ENCODE measurements around the gene JAGN1.
"Not testable (repeated sequence)": the region's sequence is repeated elsewhere in the genome, so short reads cannot be mapped to it uniquely, and the experiment has no call there.

The JAGN1 gene

DNA sequence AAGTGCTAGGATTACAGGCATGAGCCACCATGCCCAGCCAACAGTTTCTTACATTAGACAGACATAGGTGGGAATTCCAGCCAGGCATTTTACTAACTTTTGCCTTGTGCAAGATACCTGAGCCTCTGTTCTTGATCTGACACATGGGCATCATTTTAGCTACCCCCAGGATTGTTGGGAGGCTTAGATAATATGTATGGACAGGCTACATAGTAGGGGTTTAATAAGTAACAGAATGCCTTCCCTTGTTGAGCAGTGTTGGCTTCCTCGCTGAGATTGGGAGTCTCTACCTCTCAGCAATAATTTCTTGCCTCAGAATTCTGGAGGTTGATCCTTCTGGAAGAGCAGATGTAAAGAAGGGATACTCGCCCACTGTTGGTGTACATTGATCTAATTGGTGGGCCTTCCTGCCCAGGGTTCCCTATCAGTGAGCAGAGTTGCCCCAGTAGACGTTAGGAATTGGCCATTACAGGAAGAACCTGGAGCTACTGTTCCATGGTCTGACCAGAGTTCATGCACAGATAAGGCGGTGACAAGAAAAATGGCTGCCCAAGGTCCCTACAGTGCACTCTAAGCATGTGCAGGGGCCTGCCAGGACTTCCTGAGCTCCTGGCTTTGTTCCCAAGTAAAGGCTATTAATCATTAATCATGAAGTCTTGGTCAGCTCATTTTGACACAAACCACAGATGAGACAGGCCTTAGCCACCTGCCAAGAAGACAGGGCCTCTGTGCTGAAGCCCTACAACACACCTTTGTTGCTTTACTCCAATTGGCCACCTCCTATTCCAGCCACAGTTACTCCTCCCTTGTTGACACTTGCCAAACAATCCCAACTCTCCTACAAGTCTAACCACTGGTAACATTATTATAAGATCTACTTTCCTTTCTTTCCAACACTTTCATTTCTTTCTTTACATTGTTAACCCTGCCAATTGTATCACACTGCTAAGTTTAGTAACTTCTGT is 7.3 kb downstream of the JAGN1 start:
- Mint-ChIP-seq H3K36me3 (ENCODE audit: low read depth) (peaks cover 15% of the 10 kb centered on the region), H3K27me3 (no peaks in the 10 kb centered on the region), H3K27ac (peak overlapping the region; percentile 18), H3K4me1 (ENCODE audit: low read depth) (peaks cover 33% of the 10 kb centered on the region), H3K4me3 (no peak overlapping the region), H3K9me3 (no peaks in the 10 kb centered on the region)
- intact Hi-C loops (cut with micrococcal nuclease), result no loop called here

DNA sequence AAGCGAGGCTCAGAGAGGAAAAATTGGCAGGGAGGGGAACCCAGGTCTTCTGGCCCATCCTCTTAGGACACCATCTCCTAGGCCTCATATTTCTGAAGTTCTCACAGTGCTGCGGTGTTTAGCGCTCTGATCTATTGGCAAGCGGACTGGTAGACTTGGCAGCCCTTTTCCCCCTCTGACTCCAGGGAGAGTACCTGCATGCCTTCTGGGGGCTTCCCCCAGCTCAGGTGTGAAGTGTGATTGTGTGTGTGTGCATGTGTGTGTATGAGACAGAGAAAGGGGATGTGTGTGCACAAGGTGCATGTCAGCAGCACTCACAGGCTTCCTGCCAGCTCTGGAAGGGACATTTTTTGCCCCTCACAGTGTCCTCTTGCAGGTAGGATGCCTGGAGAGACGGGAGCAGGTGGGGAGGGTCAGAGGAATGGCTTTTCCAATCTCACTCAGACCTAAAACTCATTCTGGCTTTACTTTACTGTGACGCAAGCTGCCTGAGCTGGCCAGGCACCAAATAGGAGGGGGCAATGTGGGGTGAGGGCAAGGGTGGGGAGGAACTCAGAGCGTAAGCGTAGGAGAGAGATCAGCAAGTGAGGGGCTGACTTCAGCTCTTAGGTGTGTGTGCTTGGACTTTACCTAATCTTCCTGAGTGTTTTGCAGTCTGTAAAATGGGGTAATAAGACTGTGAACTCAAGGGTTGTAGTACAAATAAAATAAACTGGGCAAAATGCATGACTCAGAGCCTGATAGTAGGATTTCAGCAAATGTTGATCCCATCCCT is 8.2 kb downstream of the JAGN1 start:
- Mint-ChIP-seq H3K4me3 (no peak overlapping the region), H3K27ac (peak overlapping the region; percentile 52), H3K27me3 (no peaks in the 10 kb centered on the region), H3K4me1 (ENCODE audit: low read depth) (peaks cover 37% of the 10 kb centered on the region), H3K9me3 (no peaks in the 10 kb centered on the region), H3K36me3 (ENCODE audit: low read depth) (peaks cover 8% of the 10 kb centered on the region)
- intact Hi-C loops (cut with micrococcal nuclease), result no loop called here

DNA sequence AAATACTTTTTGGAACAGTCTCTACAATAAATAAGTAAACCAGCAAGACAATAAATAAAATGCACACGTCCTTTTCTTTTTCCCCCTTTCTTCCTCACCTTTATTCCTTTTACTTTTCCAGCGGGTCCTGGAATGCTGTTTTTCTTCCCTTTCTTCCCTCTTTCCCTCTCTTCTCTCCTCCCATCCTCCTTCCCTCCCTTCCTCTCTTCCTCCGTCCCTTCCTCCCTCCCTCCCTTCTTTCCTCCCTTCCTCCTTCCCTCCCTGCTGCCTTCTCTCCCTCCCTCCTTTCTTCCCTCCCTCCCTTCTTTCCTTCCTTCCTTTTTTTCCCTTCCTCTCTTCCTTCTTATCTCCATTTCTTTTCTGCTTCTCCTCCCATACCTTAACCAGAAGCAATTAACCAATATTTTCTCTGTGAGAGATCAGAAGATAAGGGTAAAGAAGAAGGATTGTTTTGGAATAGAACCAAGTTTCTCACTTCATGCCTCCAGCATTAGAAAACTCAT is 8.9 kb downstream of the JAGN1 start:
- Mint-ChIP-seq H3K36me3 (ENCODE audit: low read depth) (peaks cover 8% of the 10 kb centered on the region), H3K27me3 (no peaks in the 10 kb centered on the region), H3K4me3 (no peak overlapping the region), H3K9me3 (no peaks in the 10 kb centered on the region), H3K27ac (peak overlapping the region; percentile 52), H3K4me1 (ENCODE audit: low read depth) (peaks cover 40% of the 10 kb centered on the region)
- intact Hi-C loops (cut with micrococcal nuclease), result no loop called here

DNA sequence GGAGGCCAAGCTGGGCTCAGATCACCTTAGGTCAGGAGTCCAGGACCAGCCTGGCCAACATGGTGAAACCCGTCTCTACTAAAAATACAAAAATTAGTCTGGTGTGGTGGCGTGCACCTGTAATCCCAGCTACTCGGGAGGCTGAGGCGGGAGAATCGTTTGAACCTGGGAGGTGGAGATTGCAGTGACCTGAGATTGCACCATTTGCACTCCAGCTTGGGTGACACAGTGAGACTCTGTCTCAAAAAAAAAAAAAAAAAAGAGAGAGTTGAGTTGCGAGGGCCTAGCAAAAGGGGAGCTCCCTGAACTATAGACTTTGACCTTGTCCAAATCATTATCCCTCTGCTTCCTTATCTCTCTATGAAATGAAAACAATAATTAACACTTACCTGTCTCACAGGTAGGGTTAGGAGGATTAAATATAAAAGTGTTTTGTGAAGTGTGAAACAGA is 10.6 kb downstream of the JAGN1 start:
- intact Hi-C loops (cut with micrococcal nuclease); H3K4me3 Mint-ChIP-seq; H3K27ac Mint-ChIP-seq; H3K27me3 Mint-ChIP-seq; H3K36me3 Mint-ChIP-seq (ENCODE audit: low read depth); H3K9me3 Mint-ChIP-seq: not testable (repeated sequence)
- peaks cover 40% of the 10 kb centered on the region for H3K4me1 Mint-ChIP-seq (ENCODE audit: low read depth)

GRCh38 chr3:9901967-9902366 is 11.6 kb downstream of the JAGN1 start:
- Mint-ChIP-seq H3K9me3 (no peaks in the 10 kb centered on the region), H3K4me1 (ENCODE audit: low read depth) (peaks cover 40% of the 10 kb centered on the region), H3K36me3 (ENCODE audit: low read depth) (no peaks in the 10 kb centered on the region), H3K27ac (peak overlapping the region; percentile 16), H3K27me3 (no peaks in the 10 kb centered on the region), H3K4me3 (no peak overlapping the region)
- intact Hi-C loops (cut with micrococcal nuclease), result no loop called here

DNA sequence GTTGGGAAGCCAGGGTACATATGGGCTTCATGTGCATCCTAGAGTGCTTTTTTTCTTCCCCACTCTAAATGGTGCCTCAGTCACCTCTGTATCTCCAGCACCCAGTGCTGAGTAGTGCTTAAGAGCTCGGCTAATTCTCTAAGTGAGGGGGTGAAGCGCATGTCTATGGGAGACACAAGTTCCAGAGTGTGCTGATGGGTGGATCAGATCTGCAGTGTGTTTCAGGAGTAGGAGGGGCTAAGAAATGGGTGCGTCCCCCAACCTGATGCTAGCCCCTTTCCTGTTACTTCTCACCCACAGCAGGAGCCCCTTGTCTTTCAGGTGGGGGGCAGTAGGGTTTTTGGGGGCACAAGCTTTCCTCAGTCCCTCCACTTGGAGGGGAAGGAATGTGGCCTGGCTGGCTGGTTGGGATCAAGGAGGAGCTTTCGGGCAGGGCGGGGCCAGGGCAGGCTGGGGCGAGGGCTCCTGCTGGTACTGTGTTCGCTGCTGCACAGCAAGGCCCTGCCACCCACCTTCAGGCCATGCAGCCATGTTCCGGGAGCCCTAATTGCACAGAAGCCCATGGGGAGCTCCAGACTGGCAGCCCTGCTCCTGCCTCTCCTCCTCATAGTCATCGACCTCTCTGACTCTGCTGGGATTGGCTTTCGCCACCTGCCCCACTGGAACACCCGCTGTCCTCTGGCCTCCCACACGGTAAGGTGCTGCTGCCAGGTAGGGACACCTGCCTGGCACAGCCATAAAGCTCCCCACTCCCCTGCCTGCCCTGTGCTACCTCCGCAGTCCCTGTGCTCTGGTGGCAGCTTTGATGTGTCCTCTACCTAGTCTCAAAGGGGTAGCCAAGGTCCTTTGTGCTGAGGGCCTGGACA is 12.2 kb downstream of the JAGN1 start, which contains the start of gene IL17RE:
Gene IL17RE, plus strand, starts transcription at position 477 of the 866 bp plus-strand sequence. Its CDS starts 85 bp downstream, at position 562.
- intact Hi-C loops (cut with micrococcal nuclease), result no loop called here
- no peak within 1 kb of the TSS for H3K4me3 Mint-ChIP-seq
- no peaks in the 10 kb centered on the region for H3K9me3 Mint-ChIP-seq
- no peaks in the 10 kb centered on the region for H3K36me3 Mint-ChIP-seq (ENCODE audit: low read depth)
- H3K27me3 Mint-ChIP-seq, result no peaks in the 10 kb centered on the region
- H3K27ac Mint-ChIP-seq, result peak within 1 kb of the TSS; percentile 26
- H3K4me1 Mint-ChIP-seq (ENCODE audit: low read depth), result peaks cover 40% of the 10 kb centered on the region

DNA sequence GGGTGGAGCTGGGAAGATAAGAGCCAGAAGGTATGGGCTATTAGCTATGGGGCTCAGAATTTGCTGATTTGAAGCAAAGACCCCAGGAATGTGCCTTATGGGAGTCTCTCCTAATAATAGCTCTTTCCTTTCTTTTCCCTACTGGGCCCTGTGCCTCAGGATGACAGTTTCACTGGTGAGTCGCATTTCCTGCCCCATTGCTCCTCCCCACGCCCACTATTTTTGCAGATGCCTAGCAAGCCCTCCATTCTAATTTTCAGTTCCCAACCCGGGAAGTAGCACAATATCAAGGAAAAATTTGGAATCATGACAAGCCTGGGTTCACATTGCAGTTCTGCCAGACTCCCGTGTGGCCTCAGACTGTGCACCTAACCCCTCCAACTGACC is 12.8 kb downstream of the JAGN1 start:
- Mint-ChIP-seq H3K27ac (peak overlapping the region; percentile 26), H3K36me3 (ENCODE audit: low read depth) (no peaks in the 10 kb centered on the region), H3K4me3 (no peak overlapping the region), H3K27me3 (no peaks in the 10 kb centered on the region), H3K4me1 (ENCODE audit: low read depth) (peaks cover 36% of the 10 kb centered on the region), H3K9me3 (no peaks in the 10 kb centered on the region)
- intact Hi-C loops (cut with micrococcal nuclease), result no loop called here

DNA sequence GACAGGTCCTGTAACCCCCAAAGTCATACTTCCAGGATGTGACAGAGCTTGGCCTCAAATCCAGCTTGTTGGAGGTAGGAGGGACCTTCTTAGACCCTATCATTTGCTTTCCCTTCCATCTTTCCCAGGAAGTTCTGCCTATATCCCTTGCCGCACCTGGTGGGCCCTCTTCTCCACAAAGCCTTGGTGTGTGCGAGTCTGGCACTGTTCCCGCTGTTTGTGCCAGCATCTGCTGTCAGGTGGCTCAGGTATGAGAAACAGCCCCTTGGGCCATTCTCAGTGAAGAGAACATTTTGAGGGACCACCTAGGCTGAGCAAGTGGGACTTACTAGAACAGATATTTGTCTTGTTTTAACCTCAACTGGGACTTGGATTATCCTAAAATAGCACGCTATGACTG is 13.5 kb downstream of the JAGN1 start:
- Mint-ChIP-seq H3K4me1 (ENCODE audit: low read depth) (peaks cover 30% of the 10 kb centered on the region), H3K27me3 (no peaks in the 10 kb centered on the region), H3K27ac (peak overlapping the region; percentile 26), H3K4me3 (no peak overlapping the region), H3K9me3 (no peaks in the 10 kb centered on the region), H3K36me3 (ENCODE audit: low read depth) (no peaks in the 10 kb centered on the region)
- intact Hi-C loops (cut with micrococcal nuclease), result no loop called here

DNA sequence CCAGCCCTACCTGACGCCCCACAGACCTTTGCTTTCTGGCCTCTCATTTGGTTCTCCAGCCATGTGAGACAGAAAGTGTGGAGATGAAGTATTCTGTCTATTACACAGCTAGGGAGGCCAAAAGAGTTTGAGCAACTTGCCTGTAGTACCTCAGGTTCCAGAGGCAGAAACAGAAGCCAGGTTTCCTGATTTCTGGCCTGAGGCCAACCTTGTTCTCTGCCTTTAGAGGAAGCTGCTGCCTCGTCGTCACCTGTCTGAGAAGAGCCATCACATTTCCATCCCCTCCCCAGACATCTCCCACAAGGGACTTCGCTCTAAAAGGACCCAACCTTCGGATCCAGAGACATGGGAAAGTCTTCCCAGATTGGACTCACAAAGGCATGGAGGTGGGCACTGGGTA is 16.1 kb downstream of the JAGN1 start:
- peaks cover 40% of the 10 kb centered on the region for H3K4me1 Mint-ChIP-seq (ENCODE audit: low read depth)
- H3K27ac Mint-ChIP-seq, result no peak overlapping the region
- no peaks in the 10 kb centered on the region for H3K36me3 Mint-ChIP-seq (ENCODE audit: low read depth)
- intact Hi-C loops (cut with micrococcal nuclease), result no loop called here
- H3K27me3 Mint-ChIP-seq, result no peaks in the 10 kb centered on the region
- no peaks in the 10 kb centered on the region for H3K9me3 Mint-ChIP-seq
- H3K4me3 Mint-ChIP-seq, result no peak overlapping the region

GRCh38 chr3:9908286-9908685 is 17.9 kb downstream of the JAGN1 start:
- Mint-ChIP-seq H3K36me3 (ENCODE audit: low read depth) (no peaks in the 10 kb centered on the region), H3K4me1 (ENCODE audit: low read depth) (peaks cover 36% of the 10 kb centered on the region), H3K27ac (no peak overlapping the region)

DNA sequence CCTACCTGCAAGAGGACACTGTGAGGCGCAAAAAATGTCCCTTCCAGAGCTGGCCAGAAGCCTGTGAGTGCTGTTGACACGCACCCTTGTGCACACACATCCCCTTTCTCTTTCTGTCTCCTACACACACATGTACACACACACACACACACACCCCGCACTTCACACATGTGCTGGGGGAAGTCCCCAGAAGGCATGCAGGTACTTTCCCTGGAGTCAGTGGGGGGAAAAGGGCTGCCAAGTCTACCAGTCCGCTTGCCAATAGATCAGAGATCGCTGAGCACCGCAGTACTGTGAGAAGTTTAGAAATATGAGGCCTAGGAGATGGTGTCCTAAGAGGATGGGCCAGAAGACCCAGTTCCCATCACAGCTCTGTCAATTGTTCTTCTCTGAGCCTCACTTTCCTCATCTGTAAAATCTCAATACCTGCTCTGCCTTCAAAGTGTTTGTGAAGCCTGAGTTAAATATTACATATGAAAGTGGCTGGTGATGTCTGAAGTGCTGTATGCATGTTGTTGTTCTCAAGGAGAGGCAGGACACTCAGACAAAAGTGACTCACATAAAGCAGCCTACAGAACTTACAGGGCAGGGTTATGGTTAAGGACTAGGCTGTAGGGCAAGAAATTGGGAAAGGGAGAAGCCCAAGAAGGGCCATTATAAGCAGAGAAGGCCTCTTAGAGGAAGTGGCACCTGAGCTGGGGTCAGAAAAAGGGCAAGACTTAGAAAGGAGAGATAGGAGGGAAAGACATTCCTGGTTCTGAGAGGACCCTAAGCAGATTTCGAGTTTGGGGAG is 19.0 kb downstream of the JAGN1 start:
- H3K36me3 Mint-ChIP-seq (ENCODE audit: low read depth), result no peaks in the 10 kb centered on the region
- no peak overlapping the region for H3K27ac Mint-ChIP-seq
- no peak overlapping the region for H3K4me3 Mint-ChIP-seq
- H3K4me1 Mint-ChIP-seq (ENCODE audit: low read depth), result peaks cover 32% of the 10 kb centered on the region
- H3K27me3 Mint-ChIP-seq, result peaks cover 3% of the 10 kb centered on the region
- intact Hi-C loops (cut with micrococcal nuclease), result loop anchor here (10.0 kb wide), 1 partner anchor 205 kb away; the partner anchor contains the start of gene CPNE9
- no peaks in the 10 kb centered on the region for H3K9me3 Mint-ChIP-seq

More at GRCh38 chr3:9908286-9908685, 17.9 kb downstream of the JAGN1 start:
- intact Hi-C loops (cut with micrococcal nuclease), result no loop called here
- Mint-ChIP-seq H3K9me3 (no peaks in the 10 kb centered on the region), H3K4me3 (no peak overlapping the region), H3K27me3 (peaks cover 3% of the 10 kb centered on the region)

DNA sequence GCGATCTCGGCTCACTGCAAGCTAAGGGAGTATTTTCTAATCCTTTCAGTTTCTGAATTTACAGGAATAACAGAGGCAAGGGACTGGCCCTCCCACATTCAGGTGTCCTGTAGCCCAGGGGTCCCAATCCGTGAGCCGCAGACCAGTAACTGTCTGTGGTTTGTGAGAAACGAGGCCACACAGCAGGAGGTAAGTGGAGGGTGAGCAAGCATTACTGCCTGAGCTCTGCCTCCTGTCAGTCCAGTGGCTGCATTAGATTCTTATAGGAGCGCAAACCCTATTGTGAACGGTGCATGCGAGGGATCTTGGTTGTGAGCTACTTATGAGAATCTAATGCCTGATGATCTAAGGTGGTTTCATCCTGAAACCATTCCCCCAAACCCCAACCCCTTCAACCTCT is 21.5 kb downstream of the JAGN1 start:
- H3K9me3 Mint-ChIP-seq, result no peaks in the 10 kb centered on the region
- H3K27me3 Mint-ChIP-seq, result peaks cover 3% of the 10 kb centered on the region
- peaks cover 49% of the 10 kb centered on the region for H3K4me1 Mint-ChIP-seq (ENCODE audit: low read depth)
- H3K27ac Mint-ChIP-seq, result no peak overlapping the region
- no peak overlapping the region for H3K4me3 Mint-ChIP-seq
- H3K36me3 Mint-ChIP-seq (ENCODE audit: low read depth), result no peaks in the 10 kb centered on the region
- intact Hi-C loops (cut with micrococcal nuclease), result loop anchor here (10.0 kb wide), 1 partner anchor 207 kb away; the partner anchor contains the start of gene CPNE9

All from dendritic cell treated with granulocyte-macrophage colony-stimulating factor and Interleukin-4, amounts not matched to agents 40 ng/mL and 50 ng/mL, for 4 days (primary cell).